AG09309 (cell line): ENCODE results near the gene ZNF416.

ENCODE experiments used
- DNase-seq: peaks from one replicate; pipeline ENCODE4 v3.0.0-alpha.2; 2010; ENCODE audit warnings: low read depth
- H3K4me3 ChIP-seq: 2 replicates; pipeline ENCODE4 v1.5.1; 2011; ENCODE audit warnings: mild to moderate bottlenecking, low read depth, low read length, moderate library complexity; ENCODE audit not compliant: control insufficient read depth
- TF ChIP-seq, protein P1 (sequence below): IDR thresholded peaks from 2 replicates; pipeline ENCODE4 v1.5.1; 2011; ENCODE audit warnings: mild to moderate bottlenecking, low read depth, low read length, inconsistent platforms; ENCODE audit not compliant: insufficient read depth, control insufficient read depth; ENCODE audit errors: missing control alignments

The ZNF416 gene

GRCh38 chr19:57527136-57527881, 51.4 kb downstream of the ZNF416 start, which contains the start of gene ZNF549:
TSS of gene ZNF549 (plus strand) at chr19:57527356. CDS start at chr19:57527574, 218 bp downstream.
- peak; percentile 55 for DNase-seq
- peak within 1 kb of the TSS; percentile 74 for H3K4me3 ChIP-seq
- TF ChIP-seq, protein P1, sequence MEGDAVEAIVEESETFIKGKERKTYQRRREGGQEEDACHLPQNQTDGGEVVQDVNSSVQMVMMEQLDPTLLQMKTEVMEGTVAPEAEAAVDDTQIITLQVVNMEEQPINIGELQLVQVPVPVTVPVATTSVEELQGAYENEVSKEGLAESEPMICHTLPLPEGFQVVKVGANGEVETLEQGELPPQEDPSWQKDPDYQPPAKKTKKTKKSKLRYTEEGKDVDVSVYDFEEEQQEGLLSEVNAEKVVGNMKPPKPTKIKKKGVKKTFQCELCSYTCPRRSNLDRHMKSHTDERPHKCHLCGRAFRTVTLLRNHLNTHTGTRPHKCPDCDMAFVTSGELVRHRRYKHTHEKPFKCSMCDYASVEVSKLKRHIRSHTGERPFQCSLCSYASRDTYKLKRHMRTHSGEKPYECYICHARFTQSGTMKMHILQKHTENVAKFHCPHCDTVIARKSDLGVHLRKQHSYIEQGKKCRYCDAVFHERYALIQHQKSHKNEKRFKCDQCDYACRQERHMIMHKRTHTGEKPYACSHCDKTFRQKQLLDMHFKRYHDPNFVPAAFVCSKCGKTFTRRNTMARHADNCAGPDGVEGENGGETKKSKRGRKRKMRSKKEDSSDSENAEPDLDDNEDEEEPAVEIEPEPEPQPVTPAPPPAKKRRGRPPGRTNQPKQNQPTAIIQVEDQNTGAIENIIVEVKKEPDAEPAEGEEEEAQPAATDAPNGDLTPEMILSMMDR = no peak
